SK-N-SH (cell line): ENCODE results near the gene SAG.

Experiments used
- CHD2 ChIP-seq: fragments of 150-350 bp; IDR thresholded peaks from 2 replicates; pipeline ENCODE4 v1.6.1; 2018; ENCODE audit warnings: low read length; ENCODE audit not compliant: partially characterized antibody
- EP300 ChIP-seq, 2 experiments: IDR thresholded peaks; 2 replicates each; pipeline versions ENCODE4 v1.4.0 to v1.6.1; 2012; ENCODE audit warnings: borderline replicate concordance in 1 of 2, low read depth in 1 of 2, low read length in 1 of 2
- EZH2phosphoT487 ChIP-seq: fragments of 200-600 bp; sonication (generic); IDR thresholded peaks from 2 replicates; pipeline ENCODE4 v1.6.1; 2017; ENCODE audit warnings: low read depth, mixed run types, mild to moderate bottlenecking, antibody characterized with exemption, moderate library complexity, borderline replicate concordance
- FOXM1 ChIP-seq: IDR thresholded peaks from 2 replicates; pipeline ENCODE4 v1.4.0; 2012; ENCODE audit warnings: low read depth, mild to moderate bottlenecking
- GABPA ChIP-seq: IDR thresholded peaks from 2 replicates; pipeline ENCODE4 v1.4.0; 2012; ENCODE audit warnings: low read depth, mild to moderate bottlenecking
- POLR2AphosphoS5 ChIP-seq: IDR thresholded peaks from 2 replicates; pipeline ENCODE4 v1.6.1; 2012; ENCODE audit warnings: low read depth, low read length
- RAD21 ChIP-seq: IDR thresholded peaks from 2 replicates; pipeline ENCODE4 v1.6.1; 2012; ENCODE audit warnings: mild to moderate bottlenecking, low read length
- TAF1 ChIP-seq: IDR thresholded peaks from 2 replicates; pipeline ENCODE4 v1.6.1; 2012; ENCODE audit warnings: low read depth, mild to moderate bottlenecking, low read length, moderate library complexity, borderline replicate concordance
- TF ChIP-seq, protein P1 (sequence below): fragments of 200-600 bp; sonication (generic); IDR thresholded peaks from 2 replicates; pipeline ENCODE4 v1.6.1; 2017; ENCODE audit warnings: antibody characterized with exemption, mild to moderate bottlenecking, moderate library complexity
- TF ChIP-seq, protein P2 (sequence below): IDR thresholded peaks from 2 replicates; pipeline ENCODE4 v1.6.1; 2012; ENCODE audit warnings: mild to moderate bottlenecking, low read depth, low read length, moderate library complexity
- TF ChIP-seq, protein P3 (sequence below): IDR thresholded peaks from 2 replicates; pipeline ENCODE4 v1.4.0; 2012; ENCODE audit warnings: low read depth

DNA sequence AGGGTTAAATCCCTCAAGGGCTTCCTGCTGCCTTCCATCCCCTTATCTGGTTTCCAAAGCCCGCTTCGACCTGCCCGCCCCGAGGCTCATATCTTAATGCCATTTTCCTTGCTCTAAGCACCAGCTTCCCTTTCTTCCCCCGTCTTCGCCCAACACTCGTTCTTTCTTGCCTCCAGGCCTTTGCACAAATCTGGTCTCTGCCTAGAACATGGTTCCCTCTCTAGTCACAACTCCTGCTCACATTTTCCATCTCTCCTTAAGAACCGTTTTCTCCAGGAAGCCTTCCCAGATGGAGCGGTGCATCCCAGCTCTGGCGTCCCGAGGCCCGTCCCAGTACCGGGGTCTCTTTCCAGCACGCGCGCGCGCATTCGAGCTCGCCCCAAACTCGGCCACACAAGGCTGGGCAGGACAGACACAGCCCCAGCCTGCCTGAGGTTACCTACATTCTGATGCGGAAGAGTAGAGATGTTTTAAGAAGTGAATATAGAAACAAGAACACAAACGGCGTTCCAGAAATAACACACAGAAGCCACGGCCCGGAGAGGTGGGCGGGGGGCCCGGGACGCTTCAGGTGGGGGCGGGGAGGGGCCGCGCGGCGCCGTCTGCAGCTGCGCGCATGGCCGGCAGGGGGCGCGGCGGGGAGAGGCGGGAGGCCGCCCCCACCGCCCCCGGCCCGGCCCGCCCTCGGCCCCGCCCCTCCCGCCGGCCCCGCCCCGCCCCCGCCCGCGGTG is 46.3 kb downstream of the SAG start, which contains the start of gene DGKD:
- TF ChIP-seq EP300 (IDR thresholded peaks at IDR 0.05; ENCODE audit: borderline replicate concordance in 1 of 2, low read depth in 1 of 2, low read length in 1 of 2) (no peak), POLR2AphosphoS5 (no peak), RAD21 (no peak), TAF1 (no peak), FOXM1 (no peak), EZH2phosphoT487 (no peak), CHD2 (no peak), GABPA (no peak)
- TF ChIP-seq, protein P1, sequence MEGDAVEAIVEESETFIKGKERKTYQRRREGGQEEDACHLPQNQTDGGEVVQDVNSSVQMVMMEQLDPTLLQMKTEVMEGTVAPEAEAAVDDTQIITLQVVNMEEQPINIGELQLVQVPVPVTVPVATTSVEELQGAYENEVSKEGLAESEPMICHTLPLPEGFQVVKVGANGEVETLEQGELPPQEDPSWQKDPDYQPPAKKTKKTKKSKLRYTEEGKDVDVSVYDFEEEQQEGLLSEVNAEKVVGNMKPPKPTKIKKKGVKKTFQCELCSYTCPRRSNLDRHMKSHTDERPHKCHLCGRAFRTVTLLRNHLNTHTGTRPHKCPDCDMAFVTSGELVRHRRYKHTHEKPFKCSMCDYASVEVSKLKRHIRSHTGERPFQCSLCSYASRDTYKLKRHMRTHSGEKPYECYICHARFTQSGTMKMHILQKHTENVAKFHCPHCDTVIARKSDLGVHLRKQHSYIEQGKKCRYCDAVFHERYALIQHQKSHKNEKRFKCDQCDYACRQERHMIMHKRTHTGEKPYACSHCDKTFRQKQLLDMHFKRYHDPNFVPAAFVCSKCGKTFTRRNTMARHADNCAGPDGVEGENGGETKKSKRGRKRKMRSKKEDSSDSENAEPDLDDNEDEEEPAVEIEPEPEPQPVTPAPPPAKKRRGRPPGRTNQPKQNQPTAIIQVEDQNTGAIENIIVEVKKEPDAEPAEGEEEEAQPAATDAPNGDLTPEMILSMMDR: peak; percentile 41
- TF ChIP-seq, protein P2, sequence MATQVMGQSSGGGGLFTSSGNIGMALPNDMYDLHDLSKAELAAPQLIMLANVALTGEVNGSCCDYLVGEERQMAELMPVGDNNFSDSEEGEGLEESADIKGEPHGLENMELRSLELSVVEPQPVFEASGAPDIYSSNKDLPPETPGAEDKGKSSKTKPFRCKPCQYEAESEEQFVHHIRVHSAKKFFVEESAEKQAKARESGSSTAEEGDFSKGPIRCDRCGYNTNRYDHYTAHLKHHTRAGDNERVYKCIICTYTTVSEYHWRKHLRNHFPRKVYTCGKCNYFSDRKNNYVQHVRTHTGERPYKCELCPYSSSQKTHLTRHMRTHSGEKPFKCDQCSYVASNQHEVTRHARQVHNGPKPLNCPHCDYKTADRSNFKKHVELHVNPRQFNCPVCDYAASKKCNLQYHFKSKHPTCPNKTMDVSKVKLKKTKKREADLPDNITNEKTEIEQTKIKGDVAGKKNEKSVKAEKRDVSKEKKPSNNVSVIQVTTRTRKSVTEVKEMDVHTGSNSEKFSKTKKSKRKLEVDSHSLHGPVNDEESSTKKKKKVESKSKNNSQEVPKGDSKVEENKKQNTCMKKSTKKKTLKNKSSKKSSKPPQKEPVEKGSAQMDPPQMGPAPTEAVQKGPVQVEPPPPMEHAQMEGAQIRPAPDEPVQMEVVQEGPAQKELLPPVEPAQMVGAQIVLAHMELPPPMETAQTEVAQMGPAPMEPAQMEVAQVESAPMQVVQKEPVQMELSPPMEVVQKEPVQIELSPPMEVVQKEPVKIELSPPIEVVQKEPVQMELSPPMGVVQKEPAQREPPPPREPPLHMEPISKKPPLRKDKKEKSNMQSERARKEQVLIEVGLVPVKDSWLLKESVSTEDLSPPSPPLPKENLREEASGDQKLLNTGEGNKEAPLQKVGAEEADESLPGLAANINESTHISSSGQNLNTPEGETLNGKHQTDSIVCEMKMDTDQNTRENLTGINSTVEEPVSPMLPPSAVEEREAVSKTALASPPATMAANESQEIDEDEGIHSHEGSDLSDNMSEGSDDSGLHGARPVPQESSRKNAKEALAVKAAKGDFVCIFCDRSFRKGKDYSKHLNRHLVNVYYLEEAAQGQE: no peak
- TF ChIP-seq, protein P3, sequence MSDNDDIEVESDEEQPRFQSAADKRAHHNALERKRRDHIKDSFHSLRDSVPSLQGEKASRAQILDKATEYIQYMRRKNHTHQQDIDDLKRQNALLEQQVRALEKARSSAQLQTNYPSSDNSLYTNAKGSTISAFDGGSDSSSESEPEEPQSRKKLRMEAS: no peak; the same call in 1 of the 2 replicates
